Measurements from ENCODE around the gene LRRC27.
"Not testable (repeated sequence)": the region's sequence is repeated elsewhere in the genome, so short reads cannot be mapped to it uniquely, and the experiment has no call there.

LRRC27 gene

DNA sequence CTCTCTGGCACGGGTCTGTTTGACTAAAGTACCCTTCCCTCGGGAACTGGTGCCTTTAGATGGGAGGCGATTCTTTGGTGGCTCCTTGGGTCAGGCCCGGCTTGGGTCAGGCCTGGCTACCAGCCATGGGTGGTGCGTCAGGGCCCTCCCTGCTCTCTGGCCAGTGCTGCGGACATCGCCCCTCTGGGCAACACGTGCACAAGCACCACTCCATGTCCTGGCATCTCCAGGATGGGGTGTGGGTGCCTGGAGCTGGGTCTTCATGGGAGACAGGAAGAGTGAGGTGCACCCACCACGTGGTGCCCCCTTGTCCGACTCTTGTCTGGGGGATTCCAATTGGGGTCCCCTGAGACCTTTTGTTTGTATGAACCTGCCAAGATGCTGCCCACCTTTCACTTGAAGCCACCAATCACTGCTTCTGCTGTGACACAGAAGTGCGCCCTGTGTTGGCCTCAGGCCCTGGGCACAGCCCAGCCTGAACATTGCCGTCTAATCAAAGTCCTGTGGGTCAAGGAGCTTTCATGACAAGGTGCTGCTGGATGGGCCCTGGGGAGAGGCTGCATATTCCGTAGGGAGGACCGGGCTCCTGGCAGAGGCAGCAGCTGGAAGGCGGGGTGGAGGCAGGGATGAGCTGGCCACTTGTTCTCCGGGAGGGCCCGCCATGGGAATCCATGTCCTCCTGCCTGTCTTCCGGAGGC lies 53.9 kb downstream of the LRRC27 start:
- no peak overlapping the region for H3K27ac ChIP-seq (ENCODE audit: low read depth, low read length)
- H3K4me3 ChIP-seq (ENCODE audit: insufficient read depth, low read length, poor library complexity, severe bottlenecking), result no peak overlapping the region
- H4K20me1 ChIP-seq (ENCODE audit: low read depth, low read length), result no peaks in the 10 kb centered on the region
- no peaks in the 10 kb centered on the region for H3F3A ChIP-seq (ENCODE audit: insufficient read depth)
- TF ChIP-seq EZH2phosphoT487 (conservative IDR thresholded peaks at IDR 0.05; ENCODE audit: low read length), result no peak
- TF ChIP-seq, protein P1, sequence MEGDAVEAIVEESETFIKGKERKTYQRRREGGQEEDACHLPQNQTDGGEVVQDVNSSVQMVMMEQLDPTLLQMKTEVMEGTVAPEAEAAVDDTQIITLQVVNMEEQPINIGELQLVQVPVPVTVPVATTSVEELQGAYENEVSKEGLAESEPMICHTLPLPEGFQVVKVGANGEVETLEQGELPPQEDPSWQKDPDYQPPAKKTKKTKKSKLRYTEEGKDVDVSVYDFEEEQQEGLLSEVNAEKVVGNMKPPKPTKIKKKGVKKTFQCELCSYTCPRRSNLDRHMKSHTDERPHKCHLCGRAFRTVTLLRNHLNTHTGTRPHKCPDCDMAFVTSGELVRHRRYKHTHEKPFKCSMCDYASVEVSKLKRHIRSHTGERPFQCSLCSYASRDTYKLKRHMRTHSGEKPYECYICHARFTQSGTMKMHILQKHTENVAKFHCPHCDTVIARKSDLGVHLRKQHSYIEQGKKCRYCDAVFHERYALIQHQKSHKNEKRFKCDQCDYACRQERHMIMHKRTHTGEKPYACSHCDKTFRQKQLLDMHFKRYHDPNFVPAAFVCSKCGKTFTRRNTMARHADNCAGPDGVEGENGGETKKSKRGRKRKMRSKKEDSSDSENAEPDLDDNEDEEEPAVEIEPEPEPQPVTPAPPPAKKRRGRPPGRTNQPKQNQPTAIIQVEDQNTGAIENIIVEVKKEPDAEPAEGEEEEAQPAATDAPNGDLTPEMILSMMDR (IDR thresholded peaks at IDR 0.05; ENCODE audit: insufficient read depth, low read length, poor library complexity, severe bottlenecking), result no peak
- H3K27me3 ChIP-seq (ENCODE audit: low read length), result no peaks in the 10 kb centered on the region
- H3K9me2 ChIP-seq (replicated peaks; ENCODE audit: insufficient read depth, low read length), result no peaks in the 10 kb centered on the region
- no peak overlapping the region for H3K9ac ChIP-seq (ENCODE audit: low read length)
- no peaks in the 10 kb centered on the region for H3K79me2 ChIP-seq (ENCODE audit: insufficient read depth, low read length)
- no peaks in the 10 kb centered on the region for H3K36me3 ChIP-seq (ENCODE audit: low read length)
- H2AFZ ChIP-seq (ENCODE audit: low read depth, low read length, severe bottlenecking), result no peak overlapping the region
- no peaks in the 10 kb centered on the region for H3K9me3 ChIP-seq (ENCODE audit: insufficient read depth, low read length)
- H3K4me2 ChIP-seq (ENCODE audit: low read depth, low read length, poor library complexity, severe bottlenecking), result no peak overlapping the region

DNA sequence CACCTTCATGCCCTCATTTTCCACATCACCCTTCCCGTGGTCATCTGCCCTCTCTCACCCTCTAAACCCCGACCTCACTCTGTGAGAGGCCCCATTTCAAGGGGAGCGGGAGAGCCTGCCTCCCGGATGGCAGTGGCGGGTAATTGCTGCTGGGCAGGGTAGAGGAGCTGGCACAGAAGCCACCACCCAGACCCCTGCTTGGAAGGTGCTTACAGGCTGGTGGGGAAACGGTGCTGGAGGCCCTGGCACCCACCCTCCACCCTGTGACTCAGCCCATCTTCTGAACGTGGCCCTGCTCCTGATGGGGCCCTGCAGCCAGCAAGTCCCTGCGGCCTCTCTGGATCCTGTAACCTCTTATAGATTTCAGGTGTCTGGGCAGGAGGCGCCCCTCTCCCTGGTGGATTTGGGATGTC lies 54.4 kb downstream of the LRRC27 start:
- H3K27me3 ChIP-seq (ENCODE audit: low read length), result no peaks in the 10 kb centered on the region
- H3K9me3 ChIP-seq (ENCODE audit: insufficient read depth, low read length), result no peaks in the 10 kb centered on the region
- no peak overlapping the region for H3K4me3 ChIP-seq (ENCODE audit: insufficient read depth, low read length, poor library complexity, severe bottlenecking)
- H3K4me2 ChIP-seq (ENCODE audit: low read depth, low read length, poor library complexity, severe bottlenecking), result no peak overlapping the region
- H3K27ac ChIP-seq (ENCODE audit: low read depth, low read length), result no peak overlapping the region
- no peak overlapping the region for H3K9ac ChIP-seq (ENCODE audit: low read length)
- no peaks in the 10 kb centered on the region for H3K36me3 ChIP-seq (ENCODE audit: low read length)
- H2AFZ ChIP-seq (ENCODE audit: low read depth, low read length, severe bottlenecking), result no peak overlapping the region
- no peaks in the 10 kb centered on the region for H4K20me1 ChIP-seq (ENCODE audit: low read depth, low read length)
- TF ChIP-seq EZH2phosphoT487 (conservative IDR thresholded peaks at IDR 0.05; ENCODE audit: low read length), result no peak
- TF ChIP-seq, protein P1 (IDR thresholded peaks at IDR 0.05; ENCODE audit: insufficient read depth, low read length, poor library complexity, severe bottlenecking), result no peak
- no peaks in the 10 kb centered on the region for H3K79me2 ChIP-seq (ENCODE audit: insufficient read depth, low read length)
- no peaks in the 10 kb centered on the region for H3K9me2 ChIP-seq (replicated peaks; ENCODE audit: insufficient read depth, low read length)
- no peaks in the 10 kb centered on the region for H3F3A ChIP-seq (ENCODE audit: insufficient read depth)

DNA sequence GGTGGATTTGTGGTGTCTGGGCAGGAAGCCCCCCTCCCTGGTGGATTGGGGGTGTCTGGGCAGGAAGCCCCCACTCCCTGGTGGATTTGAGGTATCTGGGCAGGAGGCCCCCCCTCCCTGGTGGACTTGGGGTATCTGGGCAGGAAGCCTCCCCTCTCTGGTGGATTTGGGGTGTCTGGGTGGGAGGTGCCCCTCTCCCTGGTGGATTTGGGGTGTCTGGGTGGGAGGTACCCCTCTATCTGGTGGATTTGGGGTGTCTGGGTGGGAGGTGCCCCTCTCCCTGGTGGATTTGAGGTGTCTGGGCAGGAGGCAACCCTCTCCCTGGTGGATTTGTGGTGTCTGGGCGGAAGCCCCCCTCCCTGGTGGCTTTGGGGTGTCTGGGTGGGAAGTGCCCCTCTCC lies 54.9 kb downstream of the LRRC27 start:
- H3K79me2 ChIP-seq (ENCODE audit: insufficient read depth, low read length); H3K36me3 ChIP-seq (ENCODE audit: low read length); H3K9me2 ChIP-seq (replicated peaks; ENCODE audit: insufficient read depth, low read length); H2AFZ ChIP-seq (ENCODE audit: low read depth, low read length, severe bottlenecking); H3K4me3 ChIP-seq (ENCODE audit: insufficient read depth, low read length, poor library complexity, severe bottlenecking); H3K4me2 ChIP-seq (ENCODE audit: low read depth, low read length, poor library complexity, severe bottlenecking); H4K20me1 ChIP-seq (ENCODE audit: low read depth, low read length); H3F3A ChIP-seq (ENCODE audit: insufficient read depth); H3K27me3 ChIP-seq (ENCODE audit: low read length); H3K9ac ChIP-seq (ENCODE audit: low read length); H3K27ac ChIP-seq (ENCODE audit: low read depth, low read length); H3K9me3 ChIP-seq (ENCODE audit: insufficient read depth, low read length): not testable (repeated sequence)

DNA sequence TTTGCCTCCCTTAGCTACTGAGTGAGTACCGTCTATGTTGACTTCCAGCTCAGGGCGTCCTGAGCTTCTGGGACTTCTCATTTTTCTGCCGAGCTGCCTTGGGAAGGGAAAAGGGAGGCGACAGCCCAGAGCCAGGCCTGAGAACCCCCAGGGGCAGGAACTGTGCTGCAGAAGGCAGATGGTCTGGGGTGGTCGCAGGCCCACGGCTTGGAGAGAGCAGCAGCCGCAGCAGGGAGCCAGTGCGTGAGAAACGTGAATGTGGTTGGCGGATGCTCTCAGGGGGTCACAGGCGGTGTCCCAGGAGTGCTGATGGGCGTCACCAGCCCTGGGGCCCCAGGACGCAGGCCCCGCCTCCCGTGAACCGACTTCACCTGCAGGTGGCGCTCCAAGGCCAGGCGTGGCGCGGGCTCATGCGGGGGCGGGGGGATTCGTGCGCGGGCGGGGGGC lies 55.8 kb downstream of the LRRC27 start:
- no peaks in the 10 kb centered on the region for H4K20me1 ChIP-seq (ENCODE audit: low read depth, low read length)
- H2AFZ ChIP-seq (ENCODE audit: low read depth, low read length, severe bottlenecking), result no peak overlapping the region
- no peak overlapping the region for H3K27ac ChIP-seq (ENCODE audit: low read depth, low read length)
- H3K4me2 ChIP-seq (ENCODE audit: low read depth, low read length, poor library complexity, severe bottlenecking), result no peak overlapping the region
- H3K9me3 ChIP-seq (ENCODE audit: insufficient read depth, low read length), result no peaks in the 10 kb centered on the region
- no peak overlapping the region for H3K4me3 ChIP-seq (ENCODE audit: insufficient read depth, low read length, poor library complexity, severe bottlenecking)
- H3K36me3 ChIP-seq (ENCODE audit: low read length), result no peaks in the 10 kb centered on the region
- H3K9me2 ChIP-seq (replicated peaks; ENCODE audit: insufficient read depth, low read length), result no peaks in the 10 kb centered on the region
- no peaks in the 10 kb centered on the region for H3F3A ChIP-seq (ENCODE audit: insufficient read depth)
- no peak for TF ChIP-seq EZH2phosphoT487 (conservative IDR thresholded peaks at IDR 0.05; ENCODE audit: low read length)
- TF ChIP-seq, protein P1 (IDR thresholded peaks at IDR 0.05; ENCODE audit: insufficient read depth, low read length, poor library complexity, severe bottlenecking), result no peak
- no peak overlapping the region for H3K9ac ChIP-seq (ENCODE audit: low read length)
- no peaks in the 10 kb centered on the region for H3K27me3 ChIP-seq (ENCODE audit: low read length)
- H3K79me2 ChIP-seq (ENCODE audit: insufficient read depth, low read length), result no peaks in the 10 kb centered on the region

Measured in SU-DHL-6 (cell line).